Measurements from ENCODE around the gene IFI44. TPM values are rescaled to one million over a fixed set of nuclear protein-coding genes. Genes with fewer than 3 reads are reported as not detected.

IFI44 gene
- total and polyA plus RNA-seq, 2 experiments from 2014 or later = not detected

DNA sequence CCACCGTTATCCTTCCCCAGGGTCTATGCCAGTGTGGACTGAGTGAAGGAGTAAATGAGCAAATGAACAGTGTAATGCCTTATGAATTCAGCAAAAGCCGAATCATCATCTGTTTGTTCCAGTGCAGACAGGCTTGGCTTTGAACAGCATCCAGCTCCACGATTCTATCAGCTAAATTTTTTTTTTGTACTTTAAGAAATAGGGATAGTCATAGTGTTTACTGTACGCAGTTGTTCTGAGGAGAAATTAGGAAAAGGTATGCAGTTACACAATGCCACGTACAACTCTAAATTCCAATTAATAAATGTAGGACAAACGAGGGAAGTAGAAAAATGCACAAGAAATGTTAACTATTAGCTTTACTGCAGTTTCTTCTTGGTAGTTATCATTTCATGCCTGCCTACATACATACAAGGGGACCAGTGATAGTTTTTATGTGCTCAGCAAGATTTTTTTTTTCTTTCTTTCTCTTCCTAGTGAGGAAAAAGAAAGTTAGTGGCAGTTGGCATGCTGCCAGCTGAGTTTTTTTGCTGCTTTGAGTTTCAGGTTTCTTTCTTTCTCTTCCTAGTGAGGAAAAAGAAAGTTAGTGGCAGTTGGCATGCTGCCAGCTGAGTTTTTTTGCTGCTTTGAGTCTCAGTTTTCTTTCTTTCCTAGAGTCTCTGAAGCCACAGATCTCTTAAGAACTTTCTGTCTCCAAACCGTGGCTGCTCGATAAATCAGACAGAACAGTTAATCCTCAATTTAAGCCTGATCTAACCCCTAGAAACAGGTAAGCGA, 29.6 kb upstream of the IFI44 start, which contains the start of gene IFI44L:
Gene IFI44L (plus strand): TSS at position 646 of the 777 bp plus-strand sequence. CDS start 7,468 bp downstream, outside the sequence.
- Histone ChIP-seq H4K20me1 (replicated peaks; ENCODE audit: insufficient read depth) (no peaks in the 10 kb centered on the region), H3K4me1 (ENCODE audit: insufficient read depth) (no peaks in the 10 kb centered on the region), H3K4me3 (no peak within 1 kb of the TSS), H3K4me2 (no peak within 1 kb of the TSS), H3F3A (replicated peaks; ENCODE audit: low read depth) (no peaks in the 10 kb centered on the region), H2AFZ (peak within 1 kb of the TSS; percentile 33; the same call in 1 of the 2 replicates), H3K79me2 (replicated peaks; ENCODE audit: insufficient read depth) (no peaks in the 10 kb centered on the region), H3K9me2 (ENCODE audit: insufficient read depth) (no peaks in the 10 kb centered on the region), H3K36me3 (ENCODE audit: insufficient read depth) (no peaks in the 10 kb centered on the region), H3K27ac (ENCODE audit: low read depth) (no peak within 1 kb of the TSS), H3K27me3 (ENCODE audit: insufficient read depth) (no peaks in the 10 kb centered on the region)
- H3K4me3 Mint-ChIP-seq = no peak within 1 kb of the TSS
- no peak for TF ChIP-seq POLR2AphosphoS5 (IDR thresholded peaks at IDR 0.05; ENCODE audit: low read depth)
- DNase-seq (ENCODE audit: low spot score) (no peak), ATAC-seq (no peak)
- no peaks in the 10 kb centered on the region for H3K36me3 Mint-ChIP-seq (ENCODE audit: low read depth)
- H3K4me1 Mint-ChIP-seq = no peaks in the 10 kb centered on the region
- no peaks in the 10 kb centered on the region for H3K9me3 Mint-ChIP-seq
- H3K27ac Mint-ChIP-seq = no peak within 1 kb of the TSS
- peaks cover 2% of the 10 kb centered on the region for H3K27me3 Mint-ChIP-seq (ENCODE audit: insufficient read depth, low read depth, poor library complexity)

DNA sequence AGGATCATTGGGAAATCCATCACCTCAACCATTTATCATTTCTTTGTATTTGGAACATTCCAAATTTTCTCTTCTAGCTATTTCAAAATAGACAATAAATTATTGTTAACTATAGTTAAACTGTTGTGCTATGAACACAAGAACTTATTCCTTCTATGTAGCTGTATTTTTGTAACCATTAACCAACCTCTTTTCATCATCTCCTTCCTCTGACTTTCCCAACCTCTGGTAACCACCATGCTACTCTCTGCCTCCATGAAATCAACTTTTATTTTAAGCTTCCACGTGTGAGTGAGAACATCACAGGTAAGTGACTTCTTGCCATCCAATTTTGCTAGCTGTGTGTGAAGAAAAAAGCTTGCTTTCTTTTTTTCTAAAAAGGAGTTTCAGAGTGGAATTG, 29.0 kb upstream of the IFI44 start:
- Histone ChIP-seq H3K4me1 (ENCODE audit: insufficient read depth) (no peaks in the 10 kb centered on the region), H2AFZ (no peak overlapping the region), H3K9me2 (ENCODE audit: insufficient read depth) (no peaks in the 10 kb centered on the region), H3K79me2 (replicated peaks; ENCODE audit: insufficient read depth) (no peaks in the 10 kb centered on the region), H3K27ac (ENCODE audit: low read depth) (no peak overlapping the region), H3K27me3 (ENCODE audit: insufficient read depth) (no peaks in the 10 kb centered on the region), H3K4me2 (no peak overlapping the region), H4K20me1 (replicated peaks; ENCODE audit: insufficient read depth) (no peaks in the 10 kb centered on the region), H3F3A (replicated peaks; ENCODE audit: low read depth) (no peaks in the 10 kb centered on the region), H3K36me3 (ENCODE audit: insufficient read depth) (no peaks in the 10 kb centered on the region), H3K4me3 (no peak overlapping the region)
- ATAC-seq (no peak), DNase-seq (ENCODE audit: low spot score) (no peak)
- no peaks in the 10 kb centered on the region for H3K4me1 Mint-ChIP-seq
- peaks cover 2% of the 10 kb centered on the region for H3K27me3 Mint-ChIP-seq (ENCODE audit: insufficient read depth, low read depth, poor library complexity)
- no peak overlapping the region for H3K27ac Mint-ChIP-seq
- H3K9me3 Mint-ChIP-seq = no peaks in the 10 kb centered on the region
- TF ChIP-seq, protein P1, sequence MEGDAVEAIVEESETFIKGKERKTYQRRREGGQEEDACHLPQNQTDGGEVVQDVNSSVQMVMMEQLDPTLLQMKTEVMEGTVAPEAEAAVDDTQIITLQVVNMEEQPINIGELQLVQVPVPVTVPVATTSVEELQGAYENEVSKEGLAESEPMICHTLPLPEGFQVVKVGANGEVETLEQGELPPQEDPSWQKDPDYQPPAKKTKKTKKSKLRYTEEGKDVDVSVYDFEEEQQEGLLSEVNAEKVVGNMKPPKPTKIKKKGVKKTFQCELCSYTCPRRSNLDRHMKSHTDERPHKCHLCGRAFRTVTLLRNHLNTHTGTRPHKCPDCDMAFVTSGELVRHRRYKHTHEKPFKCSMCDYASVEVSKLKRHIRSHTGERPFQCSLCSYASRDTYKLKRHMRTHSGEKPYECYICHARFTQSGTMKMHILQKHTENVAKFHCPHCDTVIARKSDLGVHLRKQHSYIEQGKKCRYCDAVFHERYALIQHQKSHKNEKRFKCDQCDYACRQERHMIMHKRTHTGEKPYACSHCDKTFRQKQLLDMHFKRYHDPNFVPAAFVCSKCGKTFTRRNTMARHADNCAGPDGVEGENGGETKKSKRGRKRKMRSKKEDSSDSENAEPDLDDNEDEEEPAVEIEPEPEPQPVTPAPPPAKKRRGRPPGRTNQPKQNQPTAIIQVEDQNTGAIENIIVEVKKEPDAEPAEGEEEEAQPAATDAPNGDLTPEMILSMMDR (conservative IDR thresholded peaks at IDR 0.05; ENCODE audit: low read depth in 2 of 2) = no peak
- no peak for TF ChIP-seq ZNF331 (CRISPR knock-in tag; IDR thresholded peaks at IDR 0.05; ENCODE audit: low read depth)
- TF ChIP-seq, protein P2, sequence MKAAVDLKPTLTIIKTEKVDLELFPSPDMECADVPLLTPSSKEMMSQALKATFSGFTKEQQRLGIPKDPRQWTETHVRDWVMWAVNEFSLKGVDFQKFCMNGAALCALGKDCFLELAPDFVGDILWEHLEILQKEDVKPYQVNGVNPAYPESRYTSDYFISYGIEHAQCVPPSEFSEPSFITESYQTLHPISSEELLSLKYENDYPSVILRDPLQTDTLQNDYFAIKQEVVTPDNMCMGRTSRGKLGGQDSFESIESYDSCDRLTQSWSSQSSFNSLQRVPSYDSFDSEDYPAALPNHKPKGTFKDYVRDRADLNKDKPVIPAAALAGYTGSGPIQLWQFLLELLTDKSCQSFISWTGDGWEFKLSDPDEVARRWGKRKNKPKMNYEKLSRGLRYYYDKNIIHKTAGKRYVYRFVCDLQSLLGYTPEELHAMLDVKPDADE (IDR thresholded peaks at IDR 0.05) = no peak
- H3K4me3 Mint-ChIP-seq = no peak overlapping the region
- H3K36me3 Mint-ChIP-seq (ENCODE audit: low read depth) = no peaks in the 10 kb centered on the region

DNA sequence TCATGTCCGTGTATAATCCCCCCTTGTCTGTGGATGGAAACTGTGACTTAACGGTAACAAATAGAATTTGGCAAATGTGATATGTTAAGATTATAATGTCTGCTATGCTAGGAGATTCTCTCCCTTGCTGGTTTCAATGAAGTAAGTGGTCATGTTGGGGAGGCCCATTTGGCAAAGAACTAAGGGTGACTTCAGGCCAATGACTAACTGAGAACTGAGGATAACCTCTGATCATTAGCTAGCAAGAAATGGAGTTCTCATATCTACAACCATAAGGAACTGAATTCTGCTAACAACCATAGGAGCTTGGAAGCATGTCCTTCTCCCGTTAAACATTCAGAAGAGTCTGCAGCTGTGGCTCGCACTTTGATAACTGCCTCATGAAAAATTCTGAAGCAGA, 27.1 kb upstream of the IFI44 start:
- Histone ChIP-seq H3K9me2 (ENCODE audit: insufficient read depth) (no peaks in the 10 kb centered on the region), H3K79me2 (replicated peaks; ENCODE audit: insufficient read depth) (no peaks in the 10 kb centered on the region), H4K20me1 (replicated peaks; ENCODE audit: insufficient read depth) (no peaks in the 10 kb centered on the region), H2AFZ (no peak overlapping the region), H3K27me3 (ENCODE audit: insufficient read depth) (no peaks in the 10 kb centered on the region), H3K36me3 (ENCODE audit: insufficient read depth) (no peaks in the 10 kb centered on the region), H3F3A (replicated peaks; ENCODE audit: low read depth) (no peaks in the 10 kb centered on the region), H3K4me3 (no peak overlapping the region), H3K27ac (ENCODE audit: low read depth) (no peak overlapping the region), H3K4me2 (no peak overlapping the region), H3K4me1 (ENCODE audit: insufficient read depth) (no peaks in the 10 kb centered on the region)
- Mint-ChIP-seq H3K36me3 (ENCODE audit: low read depth) (no peaks in the 10 kb centered on the region), H3K4me3 (no peak overlapping the region), H3K27me3 (ENCODE audit: insufficient read depth, low read depth, poor library complexity) (peaks cover 2% of the 10 kb centered on the region), H3K4me1 (no peaks in the 10 kb centered on the region), H3K9me3 (no peaks in the 10 kb centered on the region), H3K27ac (no peak overlapping the region)
- DNase-seq (ENCODE audit: low spot score) (no peak), ATAC-seq (no peak)
- TF ChIP-seq NANOG (IDR thresholded peaks at IDR 0.05; ENCODE audit: borderline replicate concordance) = no peak

Measured in GM23338 (cell line).